ENCODE results near the gene ZNF425. TPM values are rescaled to one million over a fixed set of nuclear protein-coding genes. Genes with fewer than 3 reads are reported as not detected.

ZNF425 gene, protein sequence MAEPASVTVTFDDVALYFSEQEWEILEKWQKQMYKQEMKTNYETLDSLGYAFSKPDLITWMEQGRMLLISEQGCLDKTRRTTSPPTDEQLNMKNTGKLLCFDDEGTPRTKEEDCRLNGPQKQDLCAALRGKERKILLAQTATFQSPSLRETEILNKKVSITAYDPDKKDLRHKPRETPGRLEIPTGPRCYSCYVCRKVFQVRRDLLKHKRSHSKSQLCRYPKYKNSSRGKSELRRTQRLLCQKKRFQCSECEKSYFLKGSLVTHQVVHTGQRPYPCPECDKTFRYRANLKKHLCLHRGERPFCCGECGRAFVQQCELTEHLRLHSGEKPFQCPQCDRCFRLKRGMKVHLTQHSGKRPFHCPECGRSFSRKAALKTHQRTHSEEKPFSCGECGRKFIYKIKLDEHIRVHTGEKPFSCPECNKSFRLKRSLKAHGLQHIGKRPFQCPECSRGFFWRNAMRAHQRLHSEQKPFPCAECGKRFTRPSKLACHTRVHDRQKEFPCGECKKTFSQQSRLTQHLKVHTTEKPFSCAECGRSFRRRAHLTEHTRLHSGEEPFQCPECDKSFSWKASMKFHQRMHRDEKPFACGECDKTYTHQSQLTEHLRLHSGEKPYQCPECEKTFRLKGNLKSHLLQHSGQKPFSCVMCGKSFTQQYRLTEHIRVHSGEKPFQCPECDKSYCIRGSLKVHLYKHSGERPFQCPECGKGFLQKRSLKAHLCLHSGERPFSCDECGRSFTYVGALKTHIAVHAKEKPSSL
- polyA plus RNA-seq (2011; rRNA removed): 1.8 and 2.1 TPM in 2 replicates
- polyA minus RNA-seq (2011; rRNA and poly(A)+ RNA removed): 2.5 and 2.9 TPM in 2 replicates

DNA sequence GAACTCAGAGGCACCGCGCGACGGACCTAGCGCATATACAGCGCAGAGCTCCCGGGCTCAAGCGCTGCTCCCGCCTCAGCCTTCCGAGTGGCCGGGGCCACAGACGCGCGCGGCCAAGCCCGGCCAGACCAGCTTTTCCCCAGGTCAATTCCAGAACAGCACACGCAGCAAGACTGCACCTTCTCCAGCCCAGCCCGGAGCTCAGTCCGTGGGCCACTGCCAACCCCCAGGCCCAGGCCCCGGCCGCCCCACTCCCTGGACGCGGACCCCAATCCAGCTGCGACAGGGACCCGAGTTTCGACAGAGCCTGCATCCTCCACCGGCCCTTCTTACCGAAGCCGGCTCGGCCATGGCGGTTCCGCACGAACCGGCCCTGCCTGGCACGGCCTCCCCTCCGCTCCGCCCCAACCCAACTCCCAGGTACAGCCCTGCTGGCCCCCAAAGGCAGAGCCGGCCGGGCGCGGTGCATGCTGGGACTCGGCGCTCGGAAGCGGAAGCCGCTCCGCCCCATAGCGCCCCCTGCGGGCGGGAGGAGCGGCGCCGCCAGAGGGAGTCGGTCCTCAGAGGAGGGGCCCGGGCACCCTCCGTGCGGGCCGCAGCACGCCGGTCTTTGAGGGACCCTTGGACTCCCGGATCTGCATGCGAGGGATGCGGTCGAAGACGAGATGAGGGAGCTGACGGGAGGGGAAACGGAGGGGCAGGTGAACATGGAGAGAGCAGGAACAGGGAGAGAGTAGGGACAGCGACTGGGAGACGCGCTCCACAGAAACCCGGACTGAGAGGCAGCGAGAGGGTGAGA lies at the start of gene ZNF425:
ZNF425 (minus strand) TSS at position 462 of the 799 bp plus-strand sequence; CDS start at position 351, 111 bp downstream.
- ChIA-PET CTCF (interaction anchor here (0.6 to 4.1 kb wide), 45 partner anchors 8 to 497 kb away, joined by 3 to 41 read pairs (median 4); partner anchors contain the start of genes ZNF282, ZNF398 and ZNF786), POLR2A (interaction anchor here (0.6 to 2.2 kb wide), 7 partner anchors 22 to 137 kb away, joined by 3 to 20 read pairs (median 4); partner anchors contain the start of genes ZNF282 and ZNF398)
- H3K9me3 ChIP-seq (ENCODE audit: control insufficient read depth, insufficient read depth, low read length): peaks cover 3% of the 10 kb centered on the region
- H3K27me3 ChIP-seq (ENCODE audit: control insufficient read depth, insufficient read depth, low read length): no peaks in the 10 kb centered on the region
- H3K4me3 ChIP-seq (ENCODE audit: low read depth, low read length): peak within 1 kb of the TSS; percentile 91
- TF ChIP-seq, protein P1, sequence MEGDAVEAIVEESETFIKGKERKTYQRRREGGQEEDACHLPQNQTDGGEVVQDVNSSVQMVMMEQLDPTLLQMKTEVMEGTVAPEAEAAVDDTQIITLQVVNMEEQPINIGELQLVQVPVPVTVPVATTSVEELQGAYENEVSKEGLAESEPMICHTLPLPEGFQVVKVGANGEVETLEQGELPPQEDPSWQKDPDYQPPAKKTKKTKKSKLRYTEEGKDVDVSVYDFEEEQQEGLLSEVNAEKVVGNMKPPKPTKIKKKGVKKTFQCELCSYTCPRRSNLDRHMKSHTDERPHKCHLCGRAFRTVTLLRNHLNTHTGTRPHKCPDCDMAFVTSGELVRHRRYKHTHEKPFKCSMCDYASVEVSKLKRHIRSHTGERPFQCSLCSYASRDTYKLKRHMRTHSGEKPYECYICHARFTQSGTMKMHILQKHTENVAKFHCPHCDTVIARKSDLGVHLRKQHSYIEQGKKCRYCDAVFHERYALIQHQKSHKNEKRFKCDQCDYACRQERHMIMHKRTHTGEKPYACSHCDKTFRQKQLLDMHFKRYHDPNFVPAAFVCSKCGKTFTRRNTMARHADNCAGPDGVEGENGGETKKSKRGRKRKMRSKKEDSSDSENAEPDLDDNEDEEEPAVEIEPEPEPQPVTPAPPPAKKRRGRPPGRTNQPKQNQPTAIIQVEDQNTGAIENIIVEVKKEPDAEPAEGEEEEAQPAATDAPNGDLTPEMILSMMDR (IDR thresholded peaks at IDR 0.05; ENCODE audit: low read depth, low read length): peak; percentile 90
- peak; percentile 72 for DNase-seq (ENCODE audit: low read depth, low spot score)
- H3K27ac ChIP-seq (ENCODE audit: low read depth, low read length): peak within 1 kb of the TSS; percentile 82

DNA sequence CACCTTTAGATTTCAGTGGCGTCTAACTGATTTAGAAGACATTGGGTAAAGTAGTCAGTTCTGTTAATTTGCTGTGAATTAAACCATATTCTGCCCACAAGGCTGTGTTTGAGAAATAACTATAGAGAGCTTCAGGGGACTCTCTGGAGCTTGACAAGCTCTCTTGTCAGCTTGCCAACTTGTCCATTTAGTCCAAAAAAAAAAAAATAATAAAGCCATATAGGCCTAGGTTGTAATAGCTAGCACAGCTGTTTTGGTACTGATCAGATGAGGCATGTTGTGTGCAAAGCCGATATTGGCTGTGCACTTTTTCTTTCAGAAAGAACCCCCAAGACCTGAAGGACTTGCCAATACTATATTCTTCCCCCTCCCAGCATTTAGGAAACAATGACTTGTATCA lies 49.0 kb upstream of the ZNF425 start:
- Histone ChIP-seq H3K27me3 (ENCODE audit: control insufficient read depth, insufficient read depth, low read length) (no peaks in the 10 kb centered on the region), H3K9me3 (ENCODE audit: control insufficient read depth, insufficient read depth, low read length) (no peaks in the 10 kb centered on the region), H3K4me3 (ENCODE audit: low read depth, low read length) (no peak overlapping the region), H3K27ac (ENCODE audit: low read depth, low read length) (no peak overlapping the region)
- ChIA-PET CTCF (interaction anchor here (0.7 to 1.6 kb wide), 6 partner anchors 12 to 301 kb away, joined by 3 to 5 read pairs (median 4); partner anchors contain the start of genes ZNF282, ZNF398 and ZNF425), POLR2A (no interaction called here)
- TF ChIP-seq, protein P1 (IDR thresholded peaks at IDR 0.05; ENCODE audit: low read depth, low read length): no peak
- no peak for DNase-seq (ENCODE audit: low read depth, low spot score)

DNA sequence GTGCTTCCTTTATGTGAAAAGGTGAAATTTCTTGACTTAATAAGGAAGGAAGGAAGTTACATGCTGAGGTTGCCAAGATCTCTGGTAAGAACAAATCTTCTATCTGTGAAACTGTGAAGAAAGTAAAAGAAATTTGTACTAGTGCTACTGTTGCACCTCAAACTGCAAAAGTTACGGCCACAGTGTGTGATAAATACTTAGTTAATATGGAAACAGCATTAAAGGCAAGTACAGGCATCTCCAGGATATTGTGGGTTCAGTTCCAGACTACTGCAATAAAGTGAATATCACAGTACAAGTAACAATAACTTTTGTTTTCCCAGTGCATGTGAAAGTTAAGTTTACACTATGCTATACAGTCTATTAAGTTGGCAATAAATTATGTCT lies 46.4 kb upstream of the ZNF425 start:
- ChIA-PET CTCF (no interaction called here), POLR2A (no interaction called here)
- H3K9me3 ChIP-seq (ENCODE audit: control insufficient read depth, insufficient read depth, low read length): no peaks in the 10 kb centered on the region
- H3K4me3 ChIP-seq (ENCODE audit: low read depth, low read length): no peak overlapping the region
- TF ChIP-seq, protein P1 (IDR thresholded peaks at IDR 0.05; ENCODE audit: low read depth, low read length): no peak
- no peak for DNase-seq (ENCODE audit: low read depth, low spot score)
- H3K27ac ChIP-seq (ENCODE audit: low read depth, low read length): no peak overlapping the region
- no peaks in the 10 kb centered on the region for H3K27me3 ChIP-seq (ENCODE audit: control insufficient read depth, insufficient read depth, low read length)

DNA sequence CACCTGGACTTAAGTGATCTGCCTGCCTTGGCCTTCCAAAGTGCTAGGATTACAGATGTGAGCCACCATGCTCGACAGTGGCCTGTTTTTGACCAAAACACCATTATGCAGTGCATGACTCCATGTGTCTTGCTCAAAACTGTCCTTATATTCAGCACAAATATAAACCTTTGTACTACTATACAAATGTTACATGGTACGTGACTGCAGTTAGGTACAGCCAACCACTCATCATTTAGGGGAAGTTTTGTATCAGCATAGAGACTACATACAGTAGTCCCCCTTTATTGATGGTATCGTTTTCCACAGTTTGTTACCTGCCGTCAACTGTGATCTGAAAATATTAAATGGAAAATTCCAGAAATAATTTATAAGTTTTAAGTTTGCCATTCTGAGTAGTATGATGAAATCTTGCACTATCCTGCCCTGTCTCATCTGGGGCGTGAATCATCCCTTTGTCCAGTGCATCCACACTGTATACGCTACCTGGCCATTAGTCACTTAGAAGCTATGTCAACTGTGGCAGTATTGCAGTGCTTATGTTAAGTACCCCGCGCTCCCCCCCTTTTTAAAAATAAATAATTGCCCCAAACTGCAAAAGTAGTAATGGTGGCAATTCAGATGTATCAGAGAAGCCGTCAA lies 45.9 kb upstream of the ZNF425 start:
- CTCF ChIA-PET: no interaction called here
- TF ChIP-seq, protein P1 (IDR thresholded peaks at IDR 0.05; ENCODE audit: low read depth, low read length): no peak
- no peaks in the 10 kb centered on the region for H3K9me3 ChIP-seq (ENCODE audit: control insufficient read depth, insufficient read depth, low read length)
- H3K4me3 ChIP-seq (ENCODE audit: low read depth, low read length): no peak overlapping the region
- POLR2A ChIA-PET: no interaction called here
- no peak for DNase-seq (ENCODE audit: low read depth, low spot score)
- no peak overlapping the region for H3K27ac ChIP-seq (ENCODE audit: low read depth, low read length)
- no peaks in the 10 kb centered on the region for H3K27me3 ChIP-seq (ENCODE audit: control insufficient read depth, insufficient read depth, low read length)

Measured in AG04450 (cell line).